ENCODE results near the gene UROC1.

Gene UROC1

GRCh38 chr3:126494204-126494969 lies 23.2 kb downstream of the UROC1 start:
- DNase-seq, result no peak

GRCh38 chr3:126493739-126494138 lies 23.8 kb downstream of the UROC1 start:
- no peak for DNase-seq

DNA sequence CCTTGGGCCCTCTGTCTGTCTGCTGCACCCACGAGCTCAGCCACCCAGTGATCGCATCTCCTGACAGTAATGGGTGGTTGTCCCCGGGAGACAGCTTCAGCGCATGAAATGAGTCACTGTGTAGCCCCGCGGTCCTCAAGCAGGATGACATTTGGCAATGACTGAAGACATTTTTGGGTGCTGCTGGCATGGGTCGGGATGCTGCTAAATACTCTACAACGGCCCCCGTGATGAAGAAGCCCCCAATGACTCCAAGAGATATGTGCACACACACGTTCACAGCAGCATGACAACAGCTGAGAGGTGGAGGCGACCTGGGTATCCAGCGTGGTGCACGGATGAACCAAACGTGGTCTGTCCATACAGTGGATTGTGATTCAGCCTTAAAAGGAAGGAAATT lies 24.5 kb downstream of the UROC1 start:
- no peak for DNase-seq

GRCh38 chr3:126491221-126492013 lies 26.2 kb downstream of the UROC1 start:
- DNase-seq, result no peak

- DNase-seq, result no peak
These were observed 27.0 kb downstream of the UROC1 start for GRCh38 chr3:126490619-126491018.

GRCh38 chr3:126488886-126489569 lies 28.5 kb downstream of the UROC1 start:
- no peak for DNase-seq

- no peak for DNase-seq
These were observed 29.4 kb downstream of the UROC1 start for GRCh38 chr3:126488185-126488584.

DNA sequence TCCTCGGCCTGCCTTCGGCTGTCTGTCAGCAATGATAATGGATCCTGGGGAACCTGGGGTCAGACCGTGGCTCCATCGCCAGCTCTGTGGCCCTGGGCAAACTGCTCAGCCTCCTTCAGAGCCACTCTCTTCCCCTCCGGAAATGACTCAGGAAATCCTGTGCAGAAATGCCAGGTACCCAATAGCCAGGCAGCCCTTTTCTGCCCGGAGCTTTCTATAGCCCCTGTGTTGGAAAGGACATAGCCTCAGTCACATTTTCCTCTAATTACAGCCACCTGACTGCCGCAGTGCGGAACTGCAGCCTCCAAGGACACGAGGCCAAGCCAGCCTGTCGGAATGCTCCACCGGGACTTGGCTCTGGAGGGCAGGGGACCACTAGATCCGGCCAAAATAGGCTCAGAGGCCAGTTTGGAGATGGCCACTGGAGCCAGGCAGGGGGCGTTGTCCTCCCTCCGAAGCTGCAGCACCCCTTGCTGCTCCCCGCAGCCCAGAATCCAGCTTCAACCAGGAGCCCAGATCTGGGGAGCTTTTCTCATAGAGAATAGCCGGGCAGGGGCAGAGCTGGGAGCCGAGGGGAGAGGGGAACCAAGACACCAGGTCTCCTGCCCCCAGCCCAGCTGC lies 30.3 kb downstream of the UROC1 start:
- DNase-seq, result no peak

GRCh38 chr3:126486360-126486847 lies 31.2 kb downstream of the UROC1 start:
- DNase-seq, result no peak

DNA sequence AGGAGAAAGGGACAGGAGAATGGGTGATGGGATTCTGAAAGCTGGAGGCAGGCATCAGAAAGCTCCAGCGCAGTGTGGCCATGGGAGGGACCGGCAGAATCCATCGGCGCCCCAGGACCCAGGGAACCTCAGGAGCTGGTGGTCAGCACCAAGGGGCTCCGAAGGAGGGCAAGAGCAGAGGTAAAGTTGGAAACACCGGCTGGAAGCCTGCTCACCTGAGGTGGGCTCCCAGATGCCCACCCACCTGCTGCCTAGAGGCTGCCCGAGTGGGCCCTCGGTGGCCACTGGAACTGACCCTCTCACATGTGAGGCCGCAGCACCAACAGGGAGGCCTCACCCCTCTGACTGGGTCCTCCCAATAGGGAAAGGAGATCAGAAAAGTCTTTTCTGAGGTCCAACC lies 31.6 kb downstream of the UROC1 start:
- no peak for DNase-seq

DNA sequence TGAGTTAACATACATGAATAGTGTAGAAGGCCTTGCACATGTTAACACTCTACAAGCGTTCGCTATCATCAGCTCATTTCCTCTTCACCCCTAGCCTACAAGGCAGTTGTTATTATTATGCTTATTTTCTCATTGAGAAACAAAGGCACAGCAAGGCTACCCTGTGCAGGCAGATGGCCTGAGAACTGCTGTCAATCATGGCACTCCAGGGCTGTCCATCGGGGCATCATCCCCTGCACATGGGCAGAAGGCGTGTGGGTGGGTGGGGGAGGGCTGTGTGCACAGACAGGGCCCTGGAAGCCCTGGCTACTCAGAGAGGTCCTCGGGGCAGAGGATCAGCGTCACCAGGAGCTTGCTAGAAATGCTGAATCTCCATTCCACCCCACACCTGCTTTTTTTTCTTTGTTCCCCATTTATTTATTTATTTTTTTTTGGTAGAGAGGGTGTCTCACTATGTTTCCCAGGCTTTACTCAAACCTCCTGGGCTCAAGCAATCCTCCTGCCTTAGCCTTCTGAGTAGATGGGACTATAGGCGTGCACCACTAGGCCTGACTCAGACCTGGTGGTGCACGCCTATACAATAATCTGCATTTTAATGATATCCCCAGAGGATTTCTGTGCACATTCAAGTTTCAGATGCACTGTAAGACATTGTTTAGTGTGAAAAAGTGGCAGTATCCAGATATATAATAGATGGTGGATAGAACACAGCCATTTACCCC lies 32.2 kb downstream of the UROC1 start:
- DNase-seq, result no peak

DNA sequence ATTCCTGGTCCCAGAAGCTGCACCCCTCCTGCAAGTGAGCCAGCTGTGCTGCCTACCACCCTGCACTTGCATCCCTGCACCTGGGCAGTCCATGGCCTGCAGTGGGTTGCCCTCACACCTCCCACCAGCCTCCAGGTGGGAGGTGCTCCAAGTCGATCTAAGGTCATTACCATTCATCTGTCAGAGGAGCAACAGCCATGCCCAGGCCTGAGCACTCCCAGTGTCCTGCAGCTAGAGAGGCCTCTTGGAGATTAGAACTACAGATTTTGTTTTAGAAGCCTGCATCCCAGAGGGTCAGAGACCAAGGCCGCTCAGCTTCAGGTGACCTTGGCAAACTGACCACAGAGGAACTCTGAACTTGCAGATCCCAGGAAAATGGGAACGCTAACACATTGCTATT lies 32.9 kb downstream of the UROC1 start:
- DNase-seq, result no peak

- no peak for DNase-seq
These were observed 33.4 kb downstream of the UROC1 start for GRCh38 chr3:126484148-126484547.

- no peak for DNase-seq
These were observed 34.2 kb downstream of the UROC1 start for GRCh38 chr3:126483321-126483761.

- DNase-seq, result no peak
These were observed 34.9 kb downstream of the UROC1 start for GRCh38 chr3:126482503-126483255.

- DNase-seq, result no peak
These were observed 35.6 kb downstream of the UROC1 start for GRCh38 chr3:126481808-126482502.

GRCh38 chr3:126480861-126481260 lies 36.7 kb downstream of the UROC1 start:
- no peak for DNase-seq

- DNase-seq, result no peak
These were observed 37.4 kb downstream of the UROC1 start for GRCh38 chr3:126480206-126480605.

DNA sequence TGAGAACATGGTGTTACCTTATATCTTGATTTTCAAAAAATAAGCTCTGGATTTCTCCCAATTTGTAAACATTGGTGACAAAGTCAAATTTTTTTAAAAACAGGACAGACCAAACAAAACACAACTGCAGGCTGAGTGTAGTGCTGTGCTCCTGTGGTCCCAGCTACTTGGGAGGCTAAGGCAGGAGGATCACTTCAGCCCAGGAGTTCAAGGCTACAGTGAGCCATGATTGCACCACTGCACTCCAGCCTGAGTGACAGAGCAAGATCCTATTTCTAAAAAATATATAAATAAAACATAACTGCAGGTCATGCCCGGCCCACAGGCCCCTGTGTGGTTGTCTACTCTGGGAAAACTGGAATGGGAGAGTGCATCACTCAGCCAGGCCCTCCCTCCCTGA lies 37.9 kb downstream of the UROC1 start:
- DNase-seq, result no peak

DNA sequence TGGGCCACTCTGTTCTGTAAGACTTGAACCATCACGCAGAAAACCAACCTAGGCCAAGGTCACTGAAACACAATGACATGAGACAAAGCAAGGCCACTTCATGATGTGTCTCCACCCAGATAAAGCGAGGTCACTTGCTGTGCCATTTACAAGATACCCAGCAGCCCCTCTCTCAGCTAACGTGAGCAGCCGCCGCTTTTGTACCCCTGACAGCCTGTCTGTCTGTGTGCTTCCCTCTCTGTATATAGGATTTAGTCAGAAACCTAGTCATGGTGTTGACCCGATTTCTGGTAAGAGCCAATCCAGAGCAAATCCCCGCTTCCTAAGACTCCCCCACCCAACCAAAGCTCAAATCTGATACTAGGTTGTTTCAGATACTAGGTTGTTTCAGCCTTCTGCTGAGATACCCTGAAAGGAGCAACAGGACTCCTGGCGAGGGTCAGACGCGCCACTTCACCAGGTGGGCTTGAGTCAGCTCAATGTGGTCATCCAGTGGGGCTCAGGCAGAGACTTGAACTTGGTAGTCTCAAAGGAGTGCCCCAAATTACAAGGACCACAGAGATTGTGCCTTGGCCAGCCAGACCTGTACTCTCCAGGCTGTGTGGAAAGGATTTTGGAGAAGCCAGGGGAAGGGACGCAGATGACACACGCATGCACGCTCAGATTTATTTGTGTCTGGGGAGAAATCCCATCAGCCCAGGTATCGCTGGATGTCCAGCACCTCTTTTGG lies 38.8 kb downstream of the UROC1 start:
- no peak for DNase-seq

All from CD4-positive, alpha-beta T cell treated with Interleukin-4 for 1 hour (primary cell).